Stimulated activated effector memory CD8-positive, alpha-beta T cell treated with anti-CD3 and anti-CD28 coated beads, Interleukin-12 subunit alpha, Interleukin-12 subunit beta, amount 100 ng/mL, for 72 hours (primary cell): ENCODE data around the gene ADAMTS9.

Experiments
- ATAC-seq: fragments of 150-1000 bp; cut with Tn5 transposase; 2 replicates; pipeline ENCODE4 v1.10.0; 2021
- DNase-seq, 2 donors: peaks; one replicate each; pipeline ENCODE4 v3.0.0; 2021 to 2022; ENCODE audit warnings: low spot score in 2 of 2
- H3K27ac Mint-ChIP-seq: one replicate; pipeline ENCODE4 v1.8.0; 2022; ENCODE audit warnings: mild to moderate bottlenecking, mixed read lengths
- H3K36me3 Mint-ChIP-seq: one replicate; pipeline ENCODE4 v1.8.0; 2022; ENCODE audit warnings: mild to moderate bottlenecking, mixed read lengths
- H3K4me1 Mint-ChIP-seq: one replicate; pipeline ENCODE4 v1.8.0; 2022; ENCODE audit warnings: mixed read lengths
- H3K4me3 Mint-ChIP-seq: one replicate; pipeline ENCODE4 v1.8.0; 2022; ENCODE audit warnings: mild to moderate bottlenecking, mixed read lengths
- H3K9me3 Mint-ChIP-seq: one replicate; pipeline ENCODE4 v1.8.0; 2022; ENCODE audit warnings: mixed read lengths

Gene ADAMTS9

DNA sequence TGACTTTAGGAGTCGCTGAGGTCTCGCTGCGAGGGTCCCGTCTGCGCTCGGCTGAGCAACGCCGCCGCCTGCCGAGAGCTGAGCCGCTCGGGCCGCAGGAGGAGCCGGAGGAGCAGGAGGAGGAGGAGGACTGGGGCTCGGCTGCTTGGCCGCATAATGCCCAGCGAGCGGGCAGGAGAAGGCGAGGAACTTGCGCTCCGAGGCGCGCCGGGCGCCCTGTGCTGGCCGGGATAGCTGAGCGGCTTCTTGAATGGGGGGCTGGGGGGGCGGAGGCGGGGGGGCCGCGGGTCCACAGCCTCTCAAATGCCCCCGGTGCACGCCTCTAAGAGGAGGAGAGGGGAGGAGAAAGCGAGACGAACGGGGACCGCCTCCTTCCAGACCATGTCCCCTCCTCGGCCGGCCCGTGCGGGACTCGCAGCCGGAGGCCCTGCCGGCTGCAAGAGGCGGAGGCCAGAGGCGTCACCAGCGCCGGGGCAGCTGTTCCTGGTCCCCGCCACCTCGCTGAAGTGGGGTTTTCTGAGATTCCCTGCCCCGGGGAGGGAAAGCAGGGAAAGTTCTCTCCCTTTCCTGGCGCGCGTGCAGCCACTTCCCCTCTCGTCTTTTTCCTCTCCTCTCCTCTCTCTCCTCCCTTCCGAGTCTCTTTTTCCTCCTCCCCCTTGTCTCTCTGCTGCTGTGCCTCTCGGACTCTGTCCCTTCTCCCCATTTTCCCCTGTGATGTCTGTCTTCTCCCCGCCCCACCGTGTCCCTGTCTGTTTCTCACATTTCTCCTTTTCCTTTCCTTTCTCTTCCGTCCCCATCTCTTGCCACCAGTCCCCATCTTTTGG is at the start of gene ADAMTS9:
Gene ADAMTS9, minus strand, starts transcription at position 220 of the 824 bp plus-strand sequence. CDS start 343 bp downstream, outside the sequence.
- no peak for ATAC-seq
- no peak for DNase-seq
- Mint-ChIP-seq H3K4me3 (peak within 1 kb of the TSS; percentile 17), H3K36me3 (peaks cover 6% of the 10 kb centered on the region), H3K4me1 (peaks cover 7% of the 10 kb centered on the region), H3K9me3 (peaks cover 6% of the 10 kb centered on the region), H3K27ac (no peak within 1 kb of the TSS)

DNA sequence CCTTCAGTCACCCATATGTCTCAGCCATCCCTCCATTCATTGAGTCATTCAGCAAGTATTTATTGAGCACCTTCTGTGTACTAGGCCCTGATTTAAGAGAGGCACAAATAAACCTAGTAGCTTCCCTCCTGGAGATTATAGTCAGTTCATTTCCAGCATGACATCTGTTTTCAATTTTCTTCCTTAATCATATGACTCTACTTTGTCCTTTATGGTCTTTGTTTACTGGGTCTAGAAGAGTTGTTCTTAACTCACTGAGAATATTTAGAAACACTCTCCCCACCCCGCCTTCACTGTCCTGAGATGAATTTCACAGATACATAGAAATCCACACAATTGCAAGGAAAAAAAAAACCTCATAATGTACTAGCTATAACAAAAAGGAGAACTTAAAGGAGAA is 44.8 kb upstream of the ADAMTS9 start:
- H3K36me3 Mint-ChIP-seq = no peaks in the 10 kb centered on the region
- H3K9me3 Mint-ChIP-seq = peaks cover 13% of the 10 kb centered on the region
- H3K4me1 Mint-ChIP-seq = no peaks in the 10 kb centered on the region
- no peak overlapping the region for H3K4me3 Mint-ChIP-seq
- no peak overlapping the region for H3K27ac Mint-ChIP-seq
- ATAC-seq (no peak), DNase-seq (no peak)

DNA sequence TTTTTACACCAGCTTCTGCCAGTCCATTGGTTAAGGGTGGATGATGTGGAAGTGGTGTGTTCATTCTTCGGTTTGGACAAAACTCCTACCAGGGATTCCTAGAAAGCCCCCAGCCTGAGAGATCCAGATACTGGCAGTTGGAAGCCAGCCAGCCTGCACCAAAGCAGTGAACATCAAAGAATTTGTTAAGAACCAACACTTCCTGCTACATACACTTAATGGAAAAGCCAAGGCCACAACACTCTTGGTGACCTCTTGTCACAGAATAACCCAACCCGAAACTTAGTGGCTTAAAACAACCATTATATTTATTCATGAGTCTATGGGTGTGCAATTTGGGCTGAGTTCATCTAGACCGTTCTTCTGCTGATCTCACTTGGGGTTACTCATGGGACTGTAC is 42.9 kb upstream of the ADAMTS9 start:
- peaks cover 10% of the 10 kb centered on the region for H3K9me3 Mint-ChIP-seq
- no peak overlapping the region for H3K4me3 Mint-ChIP-seq
- no peaks in the 10 kb centered on the region for H3K4me1 Mint-ChIP-seq
- DNase-seq (no peak), ATAC-seq (no peak)
- no peak overlapping the region for H3K27ac Mint-ChIP-seq
- H3K36me3 Mint-ChIP-seq = no peaks in the 10 kb centered on the region

GRCh38 chr3:64728994-64729393 is 41.2 kb upstream of the ADAMTS9 start:
- Mint-ChIP-seq H3K4me3 (no peak overlapping the region), H3K27ac (no peak overlapping the region)
- ATAC-seq = no peak

GRCh38 chr3:64728428-64728827 is 40.6 kb upstream of the ADAMTS9 start:
- ATAC-seq (no peak), DNase-seq (no peak)
- Mint-ChIP-seq H3K36me3 (no peaks in the 10 kb centered on the region), H3K9me3 (peaks cover 3% of the 10 kb centered on the region), H3K4me1 (no peaks in the 10 kb centered on the region), H3K4me3 (no peak overlapping the region), H3K27ac (no peak overlapping the region)

More at GRCh38 chr3:64728994-64729393, 41.2 kb upstream of the ADAMTS9 start:
- Mint-ChIP-seq H3K9me3 (peaks cover 5% of the 10 kb centered on the region), H3K4me1 (no peaks in the 10 kb centered on the region), H3K36me3 (no peaks in the 10 kb centered on the region)
- DNase-seq = no peak

GRCh38 chr3:64726414-64727090 is 38.8 kb upstream of the ADAMTS9 start:
- no peak overlapping the region for H3K27ac Mint-ChIP-seq
- peaks cover 2% of the 10 kb centered on the region for H3K9me3 Mint-ChIP-seq
- DNase-seq (no peak), ATAC-seq (no peak)
- H3K4me3 Mint-ChIP-seq = no peak overlapping the region
- H3K4me1 Mint-ChIP-seq = no peaks in the 10 kb centered on the region
- no peaks in the 10 kb centered on the region for H3K36me3 Mint-ChIP-seq

- Mint-ChIP-seq H3K36me3 (no peaks in the 10 kb centered on the region), H3K9me3 (no peaks in the 10 kb centered on the region), H3K4me1 (no peaks in the 10 kb centered on the region), H3K4me3 (no peak overlapping the region), H3K27ac (no peak overlapping the region)
- ATAC-seq = no peak
- DNase-seq = no peak
Measured at GRCh38 chr3:64718976-64719375, 31.2 kb upstream of the ADAMTS9 start.

- no peaks in the 10 kb centered on the region for H3K36me3 Mint-ChIP-seq
- no peak for ATAC-seq
- no peak for DNase-seq
- no peak overlapping the region for H3K4me3 Mint-ChIP-seq
- no peaks in the 10 kb centered on the region for H3K4me1 Mint-ChIP-seq
- no peaks in the 10 kb centered on the region for H3K9me3 Mint-ChIP-seq
- H3K27ac Mint-ChIP-seq = no peak overlapping the region
Measured at GRCh38 chr3:64717872-64718613, 30.2 kb upstream of the ADAMTS9 start.

GRCh38 chr3:64717411-64717810 is 29.6 kb upstream of the ADAMTS9 start:
- Mint-ChIP-seq H3K36me3 (no peaks in the 10 kb centered on the region), H3K9me3 (no peaks in the 10 kb centered on the region), H3K27ac (no peak overlapping the region), H3K4me1 (no peaks in the 10 kb centered on the region), H3K4me3 (no peak overlapping the region)
- no peak for DNase-seq
- ATAC-seq = no peak

DNA sequence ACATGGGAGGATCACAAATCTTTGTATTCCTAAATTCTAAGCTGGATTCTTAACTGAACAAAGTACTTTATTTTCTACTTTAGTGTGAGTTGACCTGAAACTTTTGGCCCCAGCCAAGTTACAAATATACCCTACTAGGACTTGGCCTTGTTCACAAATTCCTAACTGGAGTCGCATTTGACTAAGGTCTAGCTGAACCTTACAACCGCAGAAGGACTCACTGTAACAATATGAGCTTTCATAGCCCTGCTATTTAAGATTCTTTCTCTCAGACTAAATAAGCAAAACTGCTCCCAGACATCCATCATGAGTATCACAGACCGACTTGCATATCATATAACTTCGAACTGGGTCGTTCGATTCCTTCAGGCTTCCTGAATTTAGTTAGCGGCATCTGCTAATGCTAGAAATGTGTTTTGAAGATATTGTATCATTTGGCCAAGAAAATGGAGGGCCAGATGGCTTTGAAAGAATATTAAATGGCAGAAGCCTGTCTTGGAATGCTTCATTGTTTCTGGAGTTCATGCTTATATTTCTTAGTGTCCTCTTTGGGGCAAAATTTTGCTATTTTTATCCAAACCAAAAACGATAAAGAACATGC is 28.4 kb upstream of the ADAMTS9 start:
- Mint-ChIP-seq H3K36me3 (no peaks in the 10 kb centered on the region), H3K9me3 (peaks cover 4% of the 10 kb centered on the region), H3K27ac (no peak overlapping the region), H3K4me1 (no peaks in the 10 kb centered on the region), H3K4me3 (no peak overlapping the region)
- DNase-seq = no peak
- no peak for ATAC-seq

DNA sequence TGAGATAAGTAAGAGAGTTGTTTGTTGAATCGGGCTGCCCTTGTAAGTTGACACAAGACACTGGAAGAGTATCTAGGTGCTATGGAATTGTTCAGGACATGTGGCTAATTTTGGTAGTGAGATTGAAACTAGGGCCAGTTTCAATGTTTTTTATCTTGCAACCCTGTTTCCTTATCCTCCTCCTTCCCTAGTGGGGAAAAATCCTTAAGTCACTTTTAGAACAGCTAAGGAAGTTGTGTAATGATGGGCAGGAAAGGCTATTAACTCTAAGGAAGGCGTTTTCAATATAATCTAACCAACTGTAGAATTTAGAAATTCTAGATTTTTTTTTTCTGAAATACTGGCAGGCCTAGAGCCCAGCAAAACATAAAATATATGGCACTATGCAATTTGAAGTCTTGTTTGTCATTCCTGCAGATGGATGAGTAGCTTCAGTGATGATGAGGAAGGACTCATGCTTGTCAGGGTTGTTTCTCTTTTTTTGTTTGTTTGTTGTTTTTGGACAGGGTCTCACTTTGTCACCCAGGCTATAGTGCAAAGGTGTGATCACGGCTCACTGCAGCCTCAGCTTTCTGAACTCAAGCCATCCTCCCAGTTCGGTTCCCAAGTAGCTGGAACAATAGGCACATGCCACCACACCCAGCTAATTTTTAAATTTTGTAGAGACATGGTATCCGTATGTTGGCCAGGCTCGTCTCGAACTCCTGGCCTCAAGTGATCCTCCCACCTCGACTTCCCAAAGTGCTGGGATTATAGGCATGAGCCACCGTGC is 27.6 kb upstream of the ADAMTS9 start:
- Mint-ChIP-seq H3K4me1 (no peaks in the 10 kb centered on the region), H3K27ac (no peak overlapping the region), H3K36me3 (no peaks in the 10 kb centered on the region), H3K9me3 (peaks cover 4% of the 10 kb centered on the region), H3K4me3 (no peak overlapping the region)
- ATAC-seq (no peak), DNase-seq (no peak)

DNA sequence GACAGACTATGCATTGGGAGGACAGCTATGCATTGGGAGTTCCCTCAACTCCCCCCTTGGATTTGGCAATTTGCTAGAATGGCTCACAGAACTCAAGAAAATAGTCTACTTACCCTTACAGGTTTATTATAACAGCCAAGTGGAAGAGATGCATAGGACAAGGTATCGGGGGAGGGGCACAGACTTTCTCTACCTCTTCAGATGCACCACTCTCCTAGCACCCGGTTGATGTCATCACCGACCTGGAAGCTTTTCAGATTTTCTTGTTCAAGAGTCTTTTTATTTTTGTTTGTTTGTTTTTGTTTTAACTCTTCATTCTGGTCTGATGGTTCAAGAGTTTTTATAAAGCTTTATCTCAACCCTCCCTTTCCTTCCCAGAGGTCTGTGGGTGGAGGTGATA is 20.7 kb upstream of the ADAMTS9 start:
- Mint-ChIP-seq H3K9me3 (peaks cover 23% of the 10 kb centered on the region), H3K27ac (no peak overlapping the region), H3K36me3 (no peaks in the 10 kb centered on the region), H3K4me3 (no peak overlapping the region), H3K4me1 (no peaks in the 10 kb centered on the region)
- DNase-seq (no peak), ATAC-seq (no peak)

GRCh38 chr3:64705946-64706345 is 18.1 kb upstream of the ADAMTS9 start:
- no peak overlapping the region for H3K4me3 Mint-ChIP-seq
- no peaks in the 10 kb centered on the region for H3K36me3 Mint-ChIP-seq
- no peak overlapping the region for H3K27ac Mint-ChIP-seq
- H3K4me1 Mint-ChIP-seq = no peaks in the 10 kb centered on the region
- peaks cover 19% of the 10 kb centered on the region for H3K9me3 Mint-ChIP-seq
- ATAC-seq (no peak), DNase-seq (no peak)

- Mint-ChIP-seq H3K27ac (no peak overlapping the region), H3K4me1 (no peaks in the 10 kb centered on the region), H3K36me3 (no peaks in the 10 kb centered on the region), H3K4me3 (no peak overlapping the region), H3K9me3 (peaks cover 15% of the 10 kb centered on the region)
- no peak for ATAC-seq
- DNase-seq = no peak
Measured at GRCh38 chr3:64696896-64697295, 9.1 kb upstream of the ADAMTS9 start.

DNA sequence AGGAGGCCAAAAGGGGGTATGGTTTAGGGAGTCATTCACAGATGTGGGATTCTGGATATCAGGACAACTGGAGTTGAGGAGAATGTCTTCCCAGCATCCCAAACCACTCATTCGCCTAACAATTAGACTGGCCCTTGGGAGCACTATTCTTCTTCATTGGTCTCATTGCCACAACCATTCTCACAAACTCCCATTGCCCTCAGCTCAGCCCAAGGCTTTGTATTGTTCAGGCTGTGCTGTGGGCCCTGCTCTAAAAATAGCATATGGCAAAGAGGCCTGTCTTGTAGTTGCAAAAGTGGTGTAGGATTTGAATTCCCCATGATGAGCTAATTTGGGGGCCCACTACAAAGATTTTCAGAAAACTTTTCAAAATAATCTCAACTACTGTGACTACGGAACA is 6.3 kb upstream of the ADAMTS9 start:
- Mint-ChIP-seq H3K9me3 (peaks cover 7% of the 10 kb centered on the region), H3K36me3 (no peaks in the 10 kb centered on the region), H3K27ac (no peak overlapping the region), H3K4me3 (no peak overlapping the region), H3K4me1 (no peaks in the 10 kb centered on the region)
- ATAC-seq (no peak), DNase-seq (no peak)
